ENCODE data around the gene KCNAB1.

KCNAB1 gene

GRCh38 chr3:156316076-156316475, 195.7 kb downstream of the KCNAB1 start:
- no peak for DNase-seq (ENCODE audit: low read depth in 2 of 2)

- DNase-seq (ENCODE audit: low read depth in 2 of 2) = no peak
These were observed 197.2 kb downstream of the KCNAB1 start for GRCh38 chr3:156317462-156318074.

GRCh38 chr3:156321945-156322344, 201.6 kb downstream of the KCNAB1 start:
- no peak for DNase-seq (ENCODE audit: low read depth in 2 of 2)

GRCh38 chr3:156323466-156323865, 203.1 kb downstream of the KCNAB1 start:
- DNase-seq (ENCODE audit: low read depth in 2 of 2) = no peak

GRCh38 chr3:156330415-156330814, 210.0 kb downstream of the KCNAB1 start:
- no peak for DNase-seq (ENCODE audit: low read depth in 2 of 2)

GRCh38 chr3:156332304-156332703, 211.9 kb downstream of the KCNAB1 start:
- DNase-seq (ENCODE audit: low read depth in 2 of 2) = no peak

- DNase-seq (ENCODE audit: low read depth in 2 of 2) = no peak
These were observed 214.6 kb downstream of the KCNAB1 start for GRCh38 chr3:156334841-156335545.

- DNase-seq (ENCODE audit: low read depth in 2 of 2) = no peak
These were observed 219.1 kb downstream of the KCNAB1 start for GRCh38 chr3:156339491-156339890.

GRCh38 chr3:156341332-156341731, 221.0 kb downstream of the KCNAB1 start:
- DNase-seq (ENCODE audit: low read depth in 2 of 2) = no peak

GRCh38 chr3:156341831-156342416, 221.5 kb downstream of the KCNAB1 start:
- no peak for DNase-seq (ENCODE audit: low read depth in 2 of 2)

GRCh38 chr3:156344215-156344614, 223.8 kb downstream of the KCNAB1 start:
- DNase-seq (ENCODE audit: low read depth in 2 of 2) = no peak

- DNase-seq (ENCODE audit: low read depth in 2 of 2) = no peak
These were observed 228.7 kb downstream of the KCNAB1 start for GRCh38 chr3:156349111-156349510.

- DNase-seq (ENCODE audit: low read depth in 2 of 2) = no peak
These were observed 229.6 kb downstream of the KCNAB1 start for GRCh38 chr3:156349978-156350377.

GRCh38 chr3:156350781-156351180, 230.4 kb downstream of the KCNAB1 start:
- DNase-seq (ENCODE audit: low read depth in 2 of 2) = no peak

GRCh38 chr3:156351783-156352182, 231.4 kb downstream of the KCNAB1 start:
- no peak for DNase-seq (ENCODE audit: low read depth in 2 of 2)

- DNase-seq (ENCODE audit: low read depth in 2 of 2) = no peak
These were observed 232.3 kb downstream of the KCNAB1 start for GRCh38 chr3:156352728-156353127.

GRCh38 chr3:156353563-156353962, 233.2 kb downstream of the KCNAB1 start:
- DNase-seq (ENCODE audit: low read depth in 2 of 2) = no peak

GRCh38 chr3:156356537-156357363, 236.4 kb downstream of the KCNAB1 start:
- DNase-seq (ENCODE audit: low read depth in 2 of 2) = no peak

GRCh38 chr3:156358232-156358631, 237.9 kb downstream of the KCNAB1 start:
- no peak for DNase-seq (ENCODE audit: low read depth in 2 of 2)

GRCh38 chr3:156359368-156359767, 239.0 kb downstream of the KCNAB1 start:
- DNase-seq (ENCODE audit: low read depth in 2 of 2) = no peak

GRCh38 chr3:156360083-156360482, 239.7 kb downstream of the KCNAB1 start:
- DNase-seq (ENCODE audit: low read depth in 2 of 2) = no peak

GRCh38 chr3:156360963-156361362, 240.6 kb downstream of the KCNAB1 start:
- no peak for DNase-seq (ENCODE audit: low read depth in 2 of 2)
